ENCODE data around the gene GNG7. TPM values are rescaled to one million over a fixed set of nuclear protein-coding genes. Genes with fewer than 3 reads are reported as not detected.
"Not testable (repeated sequence)": the region's sequence is repeated elsewhere in the genome, so short reads cannot be mapped to it uniquely, and the experiment has no call there.

GNG7 gene
- polyA plus RNA-seq, 3 donors = 1.1 to 1.6 (median 1.3) TPM

- H3K9me3 Mint-ChIP-seq = peaks cover 0 to 4% (median 0%) of the 10 kb centered on the region in 7 donors
- Histone ChIP-seq H3K27ac (ENCODE audit: low read depth in 1 of 2, low read length in 2 of 2) (no peak overlapping the region), H3K4me3 (replicated peaks in 1 of 3; ENCODE audit: low read depth in 2 of 3, low read length in 3 of 3) (no peak overlapping the region), H4K20me1 (ENCODE audit: insufficient read depth, low read length) (no peaks in the 10 kb centered on the region), H3K4me1 (ENCODE audit: control insufficient read depth in 1 of 2, insufficient read depth in 2 of 2, low read length in 2 of 2) (peaks cover 60 to 65% of the 10 kb centered on the region in 2 donors), H3K4me2 (replicated peaks; ENCODE audit: extremely low read depth, low read length, poor library complexity, severe bottlenecking) (no peak overlapping the region), H3K27me3 (ENCODE audit: control insufficient read depth in 2 of 2, insufficient read depth in 2 of 2, low read length in 2 of 2) (no peaks in the 10 kb centered on the region), H3K9ac (ENCODE audit: insufficient read depth, low read length, poor library complexity, severe bottlenecking) (no peak overlapping the region), H3K36me3 (replicated peaks in 1 of 2; ENCODE audit: control insufficient read depth in 1 of 2, insufficient read depth in 2 of 2, low read length in 2 of 2) (no peaks in the 10 kb centered on the region), H3K79me2 (ENCODE audit: insufficient read depth, low read length) (no peaks in the 10 kb centered on the region), H3K9me3 (replicated peaks in 1 of 2; ENCODE audit: control insufficient read depth in 1 of 2, insufficient read depth in 1 of 2, low read length in 2 of 2) (no peaks in the 10 kb centered on the region), H2AFZ (ENCODE audit: insufficient read depth, low read depth, low read length, poor library complexity, severe bottlenecking) (no peak overlapping the region)
- H3K27me3 Mint-ChIP-seq (ENCODE audit: low read depth in 3 of 3) = peaks cover 5 to 7% (median 6%) of the 10 kb centered on the region in 3 donors
- intact Hi-C loops (cut with micrococcal nuclease) = loop anchor here (5.0 kb wide), 2 partner anchors 70 to 80 kb away; partner anchors contain the start of gene GADD45B (in 1 of the 2)
- H3K4me3 Mint-ChIP-seq = no peak overlapping the region
- WGBS (ENCODE audit: insufficient coverage) = 93% methylated on average over 12 of the region's 15 CpGs
- peak overlapping the region in 6 of 7 donors; percentile 35 to 84 (median 80) for H3K27ac Mint-ChIP-seq
- no peaks in the 10 kb centered on the region for H3K36me3 Mint-ChIP-seq
- no peak for DNase-seq
- no peak for TF ChIP-seq CTCF (IDR thresholded peaks at IDR 0.05)
- H3K4me1 Mint-ChIP-seq = peaks cover 60% of the 10 kb centered on the region
Observed at GRCh38 chr19:2547033-2547680, 155.3 kb downstream of the GNG7 start.

GRCh38 chr19:2546128-2547032, 156.1 kb downstream of the GNG7 start:
- no peak overlapping the region for H3K4me2 ChIP-seq (replicated peaks; ENCODE audit: extremely low read depth, low read length, poor library complexity, severe bottlenecking)
- DNase-seq = peak; percentile 63 to 91 (median 75)
- no peaks in the 10 kb centered on the region for H3K36me3 ChIP-seq (replicated peaks in 1 of 2; ENCODE audit: control insufficient read depth in 1 of 2, insufficient read depth in 2 of 2, low read length in 2 of 2)
- Mint-ChIP-seq H3K36me3 (no peaks in the 10 kb centered on the region), H3K4me1 (peaks cover 56% of the 10 kb centered on the region), H3K27me3 (ENCODE audit: low read depth in 3 of 3) (peaks cover 5 to 7% (median 6%) of the 10 kb centered on the region in 3 donors), H3K27ac (peak overlapping the region in 6 of 7 donors; percentile 83 to 93 (median 88)), H3K9me3 (peaks cover 0 to 4% (median 0%) of the 10 kb centered on the region in 7 donors), H3K4me3 (peak overlapping the region; percentile 4 to 62)
- no peaks in the 10 kb centered on the region for H4K20me1 ChIP-seq (ENCODE audit: insufficient read depth, low read length)
- no peak overlapping the region for H3K9ac ChIP-seq (ENCODE audit: insufficient read depth, low read length, poor library complexity, severe bottlenecking)
- no peaks in the 10 kb centered on the region for H3K79me2 ChIP-seq (ENCODE audit: insufficient read depth, low read length)
- no peak overlapping the region for H2AFZ ChIP-seq (ENCODE audit: insufficient read depth, low read depth, low read length, poor library complexity, severe bottlenecking)
- intact Hi-C loops (cut with micrococcal nuclease) = loop anchor here (5.0 kb wide), 2 partner anchors 69 to 81 kb away; partner anchors contain the start of gene GADD45B (in 1 of the 2)
- TF ChIP-seq CTCF (IDR thresholded peaks at IDR 0.05) = no peak
- peaks cover 56 to 60% of the 10 kb centered on the region in 2 donors for H3K4me1 ChIP-seq (ENCODE audit: control insufficient read depth in 1 of 2, insufficient read depth in 2 of 2, low read length in 2 of 2)
- no peaks in the 10 kb centered on the region for H3K27me3 ChIP-seq (ENCODE audit: control insufficient read depth in 2 of 2, insufficient read depth in 2 of 2, low read length in 2 of 2)
- no peaks in the 10 kb centered on the region for H3K9me3 ChIP-seq (replicated peaks in 1 of 2; ENCODE audit: control insufficient read depth in 1 of 2, insufficient read depth in 1 of 2, low read length in 2 of 2)
- no peak overlapping the region for H3K4me3 ChIP-seq (replicated peaks in 1 of 3; ENCODE audit: low read depth in 2 of 3, low read length in 3 of 3)
- no peak overlapping the region for H3K27ac ChIP-seq (ENCODE audit: low read depth in 1 of 2, low read length in 2 of 2)
- WGBS (ENCODE audit: insufficient coverage) = 64% methylated on average over 41 of the region's 50 CpGs

- H3K27ac Mint-ChIP-seq = peak overlapping the region in 3 of 7 donors; percentile 46 to 84 (median 62)
- H3K4me2 ChIP-seq (replicated peaks; ENCODE audit: extremely low read depth, low read length, poor library complexity, severe bottlenecking); H3K27me3 Mint-ChIP-seq (ENCODE audit: low read depth in 3 of 3): not testable (repeated sequence)
Observed at GRCh38 chr19:2545416-2546127, 156.9 kb downstream of the GNG7 start.

More at GRCh38 chr19:2545416-2546127, 156.9 kb downstream of the GNG7 start:
- H3K9me3 ChIP-seq (replicated peaks in 1 of 2; ENCODE audit: control insufficient read depth in 1 of 2, insufficient read depth in 1 of 2, low read length in 2 of 2); H3K27ac ChIP-seq (ENCODE audit: low read depth in 1 of 2, low read length in 2 of 2); DNase-seq; H3K4me3 ChIP-seq (replicated peaks in 1 of 3; ENCODE audit: low read depth in 2 of 3, low read length in 3 of 3); H3K9ac ChIP-seq (ENCODE audit: insufficient read depth, low read length, poor library complexity, severe bottlenecking); H3K4me3 Mint-ChIP-seq; H3K27me3 ChIP-seq (ENCODE audit: control insufficient read depth in 2 of 2, insufficient read depth in 2 of 2, low read length in 2 of 2); H2AFZ ChIP-seq (ENCODE audit: insufficient read depth, low read depth, low read length, poor library complexity, severe bottlenecking); H4K20me1 ChIP-seq (ENCODE audit: insufficient read depth, low read length); H3K36me3 ChIP-seq (replicated peaks in 1 of 2; ENCODE audit: control insufficient read depth in 1 of 2, insufficient read depth in 2 of 2, low read length in 2 of 2); H3K9me3 Mint-ChIP-seq; H3K36me3 Mint-ChIP-seq; H3K79me2 ChIP-seq (ENCODE audit: insufficient read depth, low read length): not testable (repeated sequence)
- WGBS (ENCODE audit: insufficient coverage) = 95% methylated on average over 11 of the region's 20 CpGs
- intact Hi-C loops (cut with micrococcal nuclease) = loop anchor here (5.0 kb wide), 2 partner anchors 68 to 82 kb away; partner anchors contain the start of gene GADD45B (in 1 of the 2)
- H3K4me1 Mint-ChIP-seq = peaks cover 49% of the 10 kb centered on the region
- peaks cover 53 to 55% of the 10 kb centered on the region in 2 donors for H3K4me1 ChIP-seq (ENCODE audit: control insufficient read depth in 1 of 2, insufficient read depth in 2 of 2, low read length in 2 of 2)
